ENCODE results near the gene RBM38.

DNA sequence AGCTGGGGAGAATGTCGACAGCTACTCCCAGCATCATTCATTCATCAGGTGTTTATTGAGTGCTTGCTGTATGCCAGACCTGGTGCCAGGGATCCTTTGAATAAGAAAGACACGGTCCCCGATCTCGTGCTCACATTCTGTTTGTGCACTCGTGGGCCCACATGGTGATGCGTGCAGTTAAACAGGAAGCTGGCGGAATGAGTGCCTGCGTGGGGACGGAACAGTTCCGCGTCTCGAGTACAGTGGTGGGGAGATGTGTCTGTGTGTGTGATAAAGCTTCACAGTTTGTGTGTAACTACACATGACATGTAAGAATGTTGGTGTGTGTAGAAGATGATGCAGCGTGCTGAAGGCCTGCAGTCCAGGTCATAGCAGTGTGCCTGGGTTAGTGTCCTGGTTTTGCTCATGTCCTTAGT lies 6.5 kb downstream of the RBM38 start:
- TF ChIP-seq, protein P1, sequence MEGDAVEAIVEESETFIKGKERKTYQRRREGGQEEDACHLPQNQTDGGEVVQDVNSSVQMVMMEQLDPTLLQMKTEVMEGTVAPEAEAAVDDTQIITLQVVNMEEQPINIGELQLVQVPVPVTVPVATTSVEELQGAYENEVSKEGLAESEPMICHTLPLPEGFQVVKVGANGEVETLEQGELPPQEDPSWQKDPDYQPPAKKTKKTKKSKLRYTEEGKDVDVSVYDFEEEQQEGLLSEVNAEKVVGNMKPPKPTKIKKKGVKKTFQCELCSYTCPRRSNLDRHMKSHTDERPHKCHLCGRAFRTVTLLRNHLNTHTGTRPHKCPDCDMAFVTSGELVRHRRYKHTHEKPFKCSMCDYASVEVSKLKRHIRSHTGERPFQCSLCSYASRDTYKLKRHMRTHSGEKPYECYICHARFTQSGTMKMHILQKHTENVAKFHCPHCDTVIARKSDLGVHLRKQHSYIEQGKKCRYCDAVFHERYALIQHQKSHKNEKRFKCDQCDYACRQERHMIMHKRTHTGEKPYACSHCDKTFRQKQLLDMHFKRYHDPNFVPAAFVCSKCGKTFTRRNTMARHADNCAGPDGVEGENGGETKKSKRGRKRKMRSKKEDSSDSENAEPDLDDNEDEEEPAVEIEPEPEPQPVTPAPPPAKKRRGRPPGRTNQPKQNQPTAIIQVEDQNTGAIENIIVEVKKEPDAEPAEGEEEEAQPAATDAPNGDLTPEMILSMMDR (IDR thresholded peaks at IDR 0.05; ENCODE audit: insufficient read depth, low read length, poor library complexity, severe bottlenecking): no peak
- TF ChIP-seq EZH2phosphoT487 (conservative IDR thresholded peaks at IDR 0.05; ENCODE audit: low read length): no peak
